Stimulated activated naive CD4-positive, alpha-beta T cell treated with Interleukin-2 at 50 U/mL for 16 hours (primary cell): ENCODE data around the gene DOK7.
"Not testable (repeated sequence)": the region's sequence is repeated elsewhere in the genome, so short reads cannot be mapped to it uniquely, and the experiment has no call there.

Source experiments
- DNase-seq: peaks from one replicate; lab custom pipeline; 2025; lab: John Stamatoyannopoulos, UW

Gene DOK7

DNA sequence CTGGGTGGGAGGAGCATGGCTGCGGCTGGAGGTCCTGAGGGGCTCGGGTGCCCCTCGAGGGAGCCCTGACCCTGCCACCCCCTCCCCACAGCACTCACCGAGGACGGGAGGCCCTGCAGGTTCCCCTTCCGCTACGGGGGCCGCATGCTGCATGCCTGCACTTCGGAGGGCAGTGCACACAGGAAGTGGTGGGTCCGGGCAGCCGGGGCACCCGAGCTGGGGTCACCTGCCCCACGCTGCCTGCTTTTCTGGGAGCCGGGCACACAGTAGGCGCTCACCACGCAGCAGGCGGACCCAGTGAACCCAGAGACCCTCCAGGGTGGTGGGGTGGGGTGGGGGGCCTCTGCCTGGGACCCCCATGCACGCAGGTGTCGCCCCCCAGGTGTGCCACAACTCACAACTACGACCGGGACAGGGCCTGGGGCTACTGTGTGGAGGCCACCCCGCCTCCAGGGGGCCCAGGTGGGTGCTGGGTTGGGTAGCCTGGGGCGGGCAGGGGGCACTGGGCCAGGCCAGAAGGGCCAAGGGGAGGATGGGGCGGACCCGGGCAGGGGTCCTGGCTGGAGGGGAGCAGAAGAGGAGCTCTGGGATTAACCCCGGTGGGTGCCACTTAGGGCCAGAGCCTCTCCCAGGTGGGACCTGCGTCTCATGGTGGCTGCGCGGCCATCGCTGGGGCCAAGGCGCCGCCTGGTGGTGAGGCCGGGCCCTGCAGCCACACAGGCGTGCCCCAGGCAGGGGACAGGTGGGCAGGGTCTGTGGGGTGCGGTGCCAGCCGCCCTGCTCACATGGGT, 20.0 kb upstream of the DOK7 start:
- peak; percentile 28 for DNase-seq

DNA sequence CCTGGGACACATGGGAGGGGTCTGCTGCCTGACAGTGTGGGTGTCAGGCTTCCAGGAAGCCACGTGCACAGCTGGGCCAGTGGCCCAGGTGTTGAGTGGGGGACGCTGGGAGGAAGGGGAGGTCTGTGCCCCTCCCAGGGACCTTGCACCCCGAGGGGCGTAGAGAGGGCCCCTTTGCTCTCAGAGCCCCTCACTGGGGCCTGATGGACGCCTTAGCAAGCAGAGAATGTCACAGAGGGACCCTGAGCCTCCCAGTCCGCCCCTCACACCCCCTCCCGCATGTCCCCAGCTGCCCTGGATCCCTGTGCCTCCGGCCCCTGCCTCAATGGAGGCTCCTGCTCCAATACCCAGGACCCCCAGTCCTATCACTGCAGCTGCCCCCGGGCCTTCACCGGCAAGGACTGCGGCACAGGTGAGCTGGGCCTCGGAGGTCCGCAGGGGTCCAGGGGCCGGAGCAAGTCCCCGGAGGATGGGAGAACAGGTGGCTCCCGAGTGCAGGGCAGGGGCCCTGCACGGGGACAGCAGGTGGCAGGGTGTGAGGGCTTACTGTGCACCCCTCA, 19.3 kb upstream of the DOK7 start:
- no peak for DNase-seq

- no peak for DNase-seq
Observed at GRCh38 chr4:3444351-3445110, 18.6 kb upstream of the DOK7 start.

DNA sequence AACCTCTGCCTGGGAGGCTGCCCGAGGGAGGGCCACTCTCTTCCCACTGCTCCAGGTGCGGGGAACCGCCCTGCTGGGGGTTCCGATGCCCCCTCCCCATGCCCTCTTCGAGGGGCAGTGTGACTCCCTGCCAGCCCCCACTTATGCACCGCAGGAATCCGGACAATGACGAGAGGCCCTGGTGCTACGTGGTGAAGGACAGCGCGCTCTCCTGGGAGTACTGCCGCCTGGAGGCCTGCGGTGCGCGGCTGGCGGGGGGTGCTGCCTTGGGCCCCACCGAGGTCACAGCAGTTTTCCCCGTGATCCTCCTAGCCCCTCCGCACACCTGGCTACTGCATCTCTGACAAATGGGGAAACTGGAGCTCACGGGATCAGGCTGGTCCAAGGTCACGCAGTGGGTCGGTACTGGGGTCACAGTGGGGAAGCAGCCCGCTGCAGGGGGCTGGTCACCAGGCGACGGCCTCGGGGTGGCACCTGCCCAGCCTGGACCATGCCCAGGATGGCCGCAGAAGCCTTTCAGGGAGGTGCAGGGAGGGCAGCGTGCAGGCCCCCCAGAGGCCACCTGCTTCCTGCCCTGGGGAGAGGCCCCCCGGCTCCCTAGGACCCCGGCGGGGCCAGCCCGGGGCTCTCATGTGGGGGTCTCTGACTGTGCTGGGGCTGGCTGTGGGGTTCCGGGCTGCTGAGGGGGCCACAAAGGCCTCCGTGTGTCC, 17.8 kb upstream of the DOK7 start:
- DNase-seq = no peak

GRCh38 chr4:3445829-3446545, 17.1 kb upstream of the DOK7 start:
- no peak for DNase-seq

- no peak for DNase-seq
Observed at GRCh38 chr4:3446631-3447320, 16.3 kb upstream of the DOK7 start.

- DNase-seq = no peak
Observed at GRCh38 chr4:3447431-3448395, 15.4 kb upstream of the DOK7 start.

- no peak for DNase-seq
Observed at GRCh38 chr4:3449047-3449573, 14.0 kb upstream of the DOK7 start.

- DNase-seq = no peak
Observed at GRCh38 chr4:3449574-3450534, 13.3 kb upstream of the DOK7 start.

GRCh38 chr4:3450643-3451042, 12.5 kb upstream of the DOK7 start:
- DNase-seq = no peak

DNA sequence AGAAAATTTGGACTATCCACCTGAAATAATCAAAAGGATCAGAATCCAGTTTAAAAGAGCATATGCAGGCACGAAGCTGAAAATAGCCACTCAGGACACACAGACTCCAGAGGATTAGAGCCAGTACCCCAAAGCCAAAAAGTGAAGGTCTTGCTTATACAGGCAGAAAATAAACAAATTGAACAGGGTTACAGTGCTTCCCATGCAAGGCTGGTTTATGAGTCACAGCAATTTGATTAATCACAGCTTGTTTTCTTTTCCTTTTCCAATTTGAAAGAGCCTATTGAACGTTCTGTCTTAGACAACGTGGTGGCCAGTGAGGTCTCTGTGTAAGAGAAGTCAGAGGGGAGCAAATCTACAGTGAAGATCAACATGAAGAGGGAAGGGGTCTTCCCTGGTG, 11.2 kb upstream of the DOK7 start:
- DNase-seq = no peak

GRCh38 chr4:3452376-3452775, 10.7 kb upstream of the DOK7 start:
- no peak for DNase-seq

DNA sequence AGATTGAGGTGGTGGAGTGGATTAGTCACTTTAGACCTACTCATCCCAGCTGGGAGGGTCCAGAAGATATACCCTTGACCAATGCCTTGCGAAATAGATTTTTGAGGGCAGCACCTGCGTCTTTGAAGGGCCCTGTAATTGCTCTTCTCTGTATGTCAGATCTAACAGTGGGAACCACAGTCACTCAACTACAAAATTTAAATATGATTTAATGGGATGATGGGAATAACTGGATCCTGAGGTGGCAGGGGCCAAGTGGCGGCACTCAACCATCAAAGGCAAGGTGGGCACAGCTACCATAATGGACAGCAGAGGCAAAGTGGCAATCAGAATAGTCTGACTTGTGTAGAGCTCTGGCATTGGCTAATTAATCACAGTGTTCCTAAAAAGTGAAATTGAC, 7.5 kb upstream of the DOK7 start:
- DNase-seq = not testable (repeated sequence)

GRCh38 chr4:3458371-3458770, 4.7 kb upstream of the DOK7 start:
- DNase-seq = no peak

GRCh38 chr4:3459156-3459555, 4.0 kb upstream of the DOK7 start:
- DNase-seq = not testable (repeated sequence)

DNA sequence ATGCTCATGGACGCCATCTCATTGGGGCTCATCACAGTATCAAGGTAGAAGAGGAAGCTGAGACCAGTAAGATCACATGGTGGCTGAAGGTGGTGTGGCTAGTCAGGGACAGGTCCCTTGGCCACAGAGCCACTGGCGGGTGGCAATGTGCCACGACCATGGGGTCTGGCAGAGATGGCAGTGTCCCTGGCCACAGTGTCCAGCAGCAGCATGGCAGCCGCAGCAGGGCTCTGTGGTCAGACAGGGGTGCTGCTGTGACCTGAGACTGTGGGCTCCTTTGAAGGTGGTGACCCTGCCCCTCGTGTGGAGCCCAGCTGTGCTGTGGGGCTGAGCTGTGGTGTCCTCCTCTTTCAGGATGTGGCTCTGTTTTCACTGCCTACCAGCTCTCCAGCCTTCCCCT, 2.2 kb upstream of the DOK7 start:
- no peak for DNase-seq

- no peak for DNase-seq
Observed at GRCh38 chr4:3461515-3462291, 1.4 kb upstream of the DOK7 start.

- DNase-seq = no peak
Observed at GRCh38 chr4:3462321-3462789, 751 bp upstream of the DOK7 start.
